ENCODE measurements around the gene NPSR1. TPM values are rescaled to one million over a fixed set of nuclear protein-coding genes. Genes with fewer than 3 reads are reported as not detected.

Gene NPSR1
- total and polyA plus RNA-seq, 8 donors, result not detected

DNA sequence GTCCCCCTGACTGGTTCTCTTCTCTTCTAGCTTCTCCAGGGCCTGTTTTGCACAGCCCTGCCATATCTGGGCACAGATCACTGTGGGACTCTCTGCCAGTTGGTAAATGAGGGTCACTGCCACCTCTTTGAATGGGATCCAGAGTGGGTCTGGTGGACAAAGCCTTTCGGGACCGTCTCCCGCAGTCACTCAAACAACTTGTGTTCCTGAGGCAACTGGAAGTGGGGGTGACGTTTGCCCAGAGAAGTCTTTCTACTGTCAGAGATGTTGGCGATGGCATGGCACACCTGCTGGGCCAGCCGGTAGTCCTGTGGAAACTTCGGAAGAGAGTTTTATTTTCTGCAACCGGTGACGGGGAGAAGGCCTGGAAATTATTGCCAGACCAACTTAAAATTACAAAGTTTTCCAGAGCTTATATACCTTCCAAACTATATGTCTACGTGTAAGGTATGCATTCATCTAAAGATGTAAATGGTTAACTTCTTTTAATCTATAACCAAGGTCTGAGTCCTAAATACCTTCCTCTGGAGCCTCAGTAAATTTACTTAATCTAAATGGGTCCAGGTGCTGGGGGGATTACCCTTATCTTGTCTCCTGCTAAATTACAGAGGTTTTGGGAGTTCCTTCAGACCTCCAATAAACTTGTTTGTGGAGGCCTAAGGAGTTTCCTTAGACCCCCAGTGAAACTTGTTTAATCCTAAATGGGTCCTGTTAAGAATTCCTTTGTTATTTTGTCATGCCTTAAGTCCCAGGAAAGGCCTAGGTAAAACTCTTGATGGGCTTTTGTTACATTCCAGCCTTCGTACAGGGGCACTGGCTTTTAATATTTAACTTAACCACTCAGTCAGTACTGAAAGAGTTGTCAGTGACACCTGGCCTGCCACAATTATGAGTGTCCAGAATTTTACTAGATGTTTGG lies 94.0 kb downstream of the NPSR1 start:
- no peaks in the 10 kb centered on the region for H3K27me3 ChIP-seq
- no peak for TF ChIP-seq POLR2A (IDR thresholded peaks at IDR 0.05)
- TF ChIP-seq EP300 (IDR thresholded peaks at IDR 0.05), result no peak
- TF ChIP-seq, protein P1, sequence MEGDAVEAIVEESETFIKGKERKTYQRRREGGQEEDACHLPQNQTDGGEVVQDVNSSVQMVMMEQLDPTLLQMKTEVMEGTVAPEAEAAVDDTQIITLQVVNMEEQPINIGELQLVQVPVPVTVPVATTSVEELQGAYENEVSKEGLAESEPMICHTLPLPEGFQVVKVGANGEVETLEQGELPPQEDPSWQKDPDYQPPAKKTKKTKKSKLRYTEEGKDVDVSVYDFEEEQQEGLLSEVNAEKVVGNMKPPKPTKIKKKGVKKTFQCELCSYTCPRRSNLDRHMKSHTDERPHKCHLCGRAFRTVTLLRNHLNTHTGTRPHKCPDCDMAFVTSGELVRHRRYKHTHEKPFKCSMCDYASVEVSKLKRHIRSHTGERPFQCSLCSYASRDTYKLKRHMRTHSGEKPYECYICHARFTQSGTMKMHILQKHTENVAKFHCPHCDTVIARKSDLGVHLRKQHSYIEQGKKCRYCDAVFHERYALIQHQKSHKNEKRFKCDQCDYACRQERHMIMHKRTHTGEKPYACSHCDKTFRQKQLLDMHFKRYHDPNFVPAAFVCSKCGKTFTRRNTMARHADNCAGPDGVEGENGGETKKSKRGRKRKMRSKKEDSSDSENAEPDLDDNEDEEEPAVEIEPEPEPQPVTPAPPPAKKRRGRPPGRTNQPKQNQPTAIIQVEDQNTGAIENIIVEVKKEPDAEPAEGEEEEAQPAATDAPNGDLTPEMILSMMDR (IDR thresholded peaks at IDR 0.05), result no peak
- no peak for TF ChIP-seq POLR2AphosphoS5 (IDR thresholded peaks at IDR 0.05)
- peaks cover 0 to 19% (median 11%) of the 10 kb centered on the region in 4 donors for H3K4me1 ChIP-seq
- H3K27ac ChIP-seq, result no peak overlapping the region
- H3K4me3 ChIP-seq, result no peak overlapping the region
- intact Hi-C loops (cut with DNase I; ENCODE audit: low total_unique reads), result no loop called here
- WGBS, 5 donors, result 83 to 87% (median 85%) methylated on average over 11 of the region's 11 CpGs
- DNase-seq, result no peak
- no peaks in the 10 kb centered on the region for H3K9me3 ChIP-seq
- no peaks in the 10 kb centered on the region for H3K36me3 ChIP-seq

DNA sequence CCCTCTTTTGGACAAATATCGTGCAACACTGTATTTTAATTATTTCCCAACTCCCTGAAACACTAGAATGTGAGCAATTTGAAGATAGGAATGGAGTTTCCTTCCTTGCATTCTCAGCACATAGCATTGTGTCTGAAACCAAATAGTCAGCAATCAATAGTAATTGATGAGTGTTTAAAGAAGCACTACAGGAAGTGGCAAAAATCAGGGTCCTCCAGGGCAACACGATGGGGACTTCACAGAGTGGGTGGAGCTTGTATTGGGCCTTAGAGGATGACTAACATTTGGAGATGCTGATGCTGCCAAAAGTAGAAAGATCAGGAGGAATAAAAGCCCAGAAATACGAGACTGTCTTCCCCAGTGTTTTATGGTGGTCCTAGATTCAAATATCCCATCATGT lies 94.9 kb downstream of the NPSR1 start:
- Histone ChIP-seq H3K27me3 (no peaks in the 10 kb centered on the region), H3K4me3 (no peak overlapping the region), H3K36me3 (no peaks in the 10 kb centered on the region), H3K9me3 (no peaks in the 10 kb centered on the region), H3K4me1 (peaks cover 0 to 10% (median 9%) of the 10 kb centered on the region in 4 donors), H3K27ac (no peak overlapping the region)
- WGBS, 5 donors, result 46 to 63% (median 57%) methylated on average over 3 of the region's 3 CpGs
- no peak for TF ChIP-seq POLR2A (IDR thresholded peaks at IDR 0.05)
- TF ChIP-seq POLR2AphosphoS5 (IDR thresholded peaks at IDR 0.05), result no peak
- no peak for TF ChIP-seq EP300 (IDR thresholded peaks at IDR 0.05)
- TF ChIP-seq, protein P1 (IDR thresholded peaks at IDR 0.05), result no peak
- intact Hi-C loops (cut with DNase I; ENCODE audit: low total_unique reads), result no loop called here
- DNase-seq, result no peak

DNA sequence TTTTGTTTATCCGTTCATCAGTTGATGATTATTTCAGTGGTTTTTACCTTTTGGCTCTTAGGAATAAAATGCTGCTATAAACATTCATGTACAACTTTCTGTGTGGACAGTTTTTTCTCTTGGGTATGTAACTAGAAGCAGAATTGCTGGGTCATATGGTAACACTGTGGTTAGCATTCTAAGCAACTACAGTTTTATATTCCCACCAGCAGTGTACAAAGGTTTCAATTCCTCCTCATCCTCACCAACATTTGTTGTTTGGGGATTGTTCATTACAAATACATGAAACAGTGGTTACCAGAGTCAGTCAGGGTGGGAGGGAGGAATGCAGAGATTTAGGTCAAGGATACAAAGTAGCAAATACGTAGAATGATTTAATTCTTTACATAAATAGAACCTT lies 97.0 kb downstream of the NPSR1 start:
- Histone ChIP-seq H3K27me3 (no peaks in the 10 kb centered on the region), H3K9me3 (no peaks in the 10 kb centered on the region), H3K4me3 (no peak overlapping the region), H3K4me1 (no peaks in the 10 kb centered on the region), H3K36me3 (no peaks in the 10 kb centered on the region), H3K27ac (no peak overlapping the region)
- intact Hi-C loops (cut with DNase I; ENCODE audit: low total_unique reads), result no loop called here
- TF ChIP-seq POLR2AphosphoS5 (IDR thresholded peaks at IDR 0.05), result no peak
- DNase-seq, result no peak
- WGBS, 5 donors, result 70 to 82% (median 75%) methylated on average over 2 of the region's 2 CpGs

DNA sequence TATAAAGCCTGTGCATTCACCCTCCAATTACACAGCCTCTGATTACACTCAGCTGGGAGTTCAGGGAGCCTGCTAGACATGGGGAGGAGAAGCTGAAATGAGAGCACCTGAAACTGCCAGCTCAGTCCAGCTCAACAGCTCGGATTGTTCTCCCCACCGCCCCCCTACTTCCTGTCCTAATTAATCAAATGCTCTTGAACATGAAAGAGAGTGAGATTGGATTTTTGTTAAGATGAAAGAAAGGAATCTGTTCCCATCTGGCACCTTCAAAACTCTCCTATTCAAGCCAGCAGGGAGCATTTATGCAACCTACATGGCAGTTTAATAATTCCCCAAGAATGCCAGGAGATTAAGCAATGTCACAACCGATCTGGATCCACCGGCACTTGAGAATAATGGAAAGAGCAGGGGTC lies 98.0 kb downstream of the NPSR1 start:
- Histone ChIP-seq H3K4me1 (no peaks in the 10 kb centered on the region), H3K27me3 (no peaks in the 10 kb centered on the region), H3K27ac (no peak overlapping the region), H3K9me3 (no peaks in the 10 kb centered on the region), H3K4me3 (no peak overlapping the region), H3K36me3 (no peaks in the 10 kb centered on the region)
- peak in 1 of 2 donors; percentile 53 for DNase-seq
- TF ChIP-seq EP300 (IDR thresholded peaks at IDR 0.05), result no peak
- no peak for TF ChIP-seq POLR2A (IDR thresholded peaks at IDR 0.05)
- TF ChIP-seq, protein P1 (IDR thresholded peaks at IDR 0.05), result no peak
- no peak for TF ChIP-seq POLR2AphosphoS5 (IDR thresholded peaks at IDR 0.05)
- intact Hi-C loops (cut with DNase I; ENCODE audit: low total_unique reads), result no loop called here
- 9 to 18% (median 14%) methylated on average over 4 of the region's 4 CpGs for WGBS, 5 donors

DNA sequence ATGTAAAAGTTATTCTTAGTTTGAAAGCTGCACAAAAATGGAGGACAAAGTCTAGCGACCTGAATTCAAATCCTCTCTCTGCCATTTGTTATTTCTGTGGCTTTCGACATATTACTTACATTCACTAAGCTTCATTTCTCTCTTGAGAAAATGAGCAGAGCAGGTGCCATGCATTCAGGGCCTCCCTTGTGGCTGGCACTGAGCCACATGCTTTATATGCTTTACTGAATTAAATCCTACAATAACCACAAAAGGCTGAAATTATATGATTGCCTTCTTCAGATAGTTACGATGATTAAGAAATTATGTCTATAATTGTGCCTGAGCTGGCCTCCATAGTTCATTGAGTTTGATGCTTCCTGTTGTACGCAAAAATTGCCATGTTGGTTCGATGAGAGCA lies 98.7 kb downstream of the NPSR1 start:
- intact Hi-C loops (cut with DNase I; ENCODE audit: low total_unique reads), result no loop called here
- TF ChIP-seq POLR2AphosphoS5 (IDR thresholded peaks at IDR 0.05) (no peak), EP300 (IDR thresholded peaks at IDR 0.05) (no peak), POLR2A (IDR thresholded peaks at IDR 0.05) (no peak)
- TF ChIP-seq, protein P1 (IDR thresholded peaks at IDR 0.05), result no peak
- 88 to 94% (median 92%) methylated on average over 5 of the region's 5 CpGs for WGBS, 5 donors
- no peak for DNase-seq
- no peak overlapping the region for H3K4me3 ChIP-seq
- H3K27ac ChIP-seq, result no peak overlapping the region
- no peaks in the 10 kb centered on the region for H3K36me3 ChIP-seq
- no peaks in the 10 kb centered on the region for H3K9me3 ChIP-seq
- H3K27me3 ChIP-seq, result no peaks in the 10 kb centered on the region
- H3K4me1 ChIP-seq, result no peaks in the 10 kb centered on the region
